H7 (cell line): ENCODE data around the gene SYT3. TPM values are rescaled to one million over a fixed set of nuclear protein-coding genes. Genes with fewer than 3 reads are reported as not detected.
A peak's percentile ranks its signal among the peaks of the same experiment; 100 is the strongest.

ENCODE experiments used
- DNase-seq: peaks from one replicate; pipeline ENCODE4 v3.0.0; 2012
- H3K27me3 ChIP-seq: 2 replicates; pipeline ENCODE4 v1.6.0; 2011; ENCODE audit warnings: mild to moderate bottlenecking, low read length; ENCODE audit not compliant: control insufficient read depth, insufficient read depth
- H3K36me3 ChIP-seq: replicated peaks from 2 replicates; pipeline ENCODE4 v1.5.1; 2011; ENCODE audit warnings: low read length; ENCODE audit not compliant: control insufficient read depth, insufficient read depth
- H3K4me3 ChIP-seq: 2 replicates; pipeline ENCODE4 v1.5.1; 2011; ENCODE audit warnings: low read depth, mild to moderate bottlenecking, control low read depth, low read length, moderate library complexity; ENCODE audit not compliant: insufficient read depth
- total RNA-seq: library from RNA; depleted of rRNA; stranded (reverse); fragments of >200 nt; shearing (Covaris generic); gene quantifications from 2 replicates; pipeline ENCODE4 v1.2.3, GENCODE V29; 2014

Gene SYT3
- total RNA-seq, 1 experiment from 2014 or later: 0.66 TPM

DNA sequence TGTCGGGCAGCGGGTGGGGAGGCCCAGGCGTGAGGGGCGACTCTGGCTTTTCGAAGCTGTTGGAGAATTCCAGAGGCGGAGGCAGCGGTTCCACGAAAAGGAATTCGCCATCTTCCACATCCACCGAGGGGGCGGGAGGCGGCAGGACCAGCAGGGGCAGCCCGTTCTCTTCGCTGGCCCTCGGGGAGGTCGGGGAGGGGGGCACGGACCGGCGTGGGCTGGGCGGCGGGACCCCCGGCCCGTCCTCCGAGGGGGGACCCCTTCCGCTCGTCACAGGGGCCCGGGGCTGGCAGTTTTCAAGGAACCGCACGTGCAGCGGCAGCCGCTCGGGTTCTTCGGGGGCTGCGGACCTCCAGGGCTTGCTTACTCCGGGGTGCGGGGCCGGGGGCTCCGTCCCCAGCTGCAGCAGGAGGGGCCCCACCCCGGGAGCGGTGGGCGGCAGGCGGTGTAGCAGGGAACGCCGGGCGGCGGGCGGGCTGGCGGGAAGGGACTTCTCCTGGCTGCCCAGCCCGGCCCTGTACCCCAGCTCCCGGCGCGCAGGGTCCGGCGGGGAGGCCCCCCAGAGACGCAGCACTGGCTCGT is 27.6 kb upstream of the SYT3 start:
- no peak overlapping the region for H3K4me3 ChIP-seq
- DNase-seq: no peak
- H3K27me3 ChIP-seq: peaks cover 24% of the 10 kb centered on the region; the same call in 1 of the 2 replicates
- H3K36me3 ChIP-seq: no peaks in the 10 kb centered on the region

DNA sequence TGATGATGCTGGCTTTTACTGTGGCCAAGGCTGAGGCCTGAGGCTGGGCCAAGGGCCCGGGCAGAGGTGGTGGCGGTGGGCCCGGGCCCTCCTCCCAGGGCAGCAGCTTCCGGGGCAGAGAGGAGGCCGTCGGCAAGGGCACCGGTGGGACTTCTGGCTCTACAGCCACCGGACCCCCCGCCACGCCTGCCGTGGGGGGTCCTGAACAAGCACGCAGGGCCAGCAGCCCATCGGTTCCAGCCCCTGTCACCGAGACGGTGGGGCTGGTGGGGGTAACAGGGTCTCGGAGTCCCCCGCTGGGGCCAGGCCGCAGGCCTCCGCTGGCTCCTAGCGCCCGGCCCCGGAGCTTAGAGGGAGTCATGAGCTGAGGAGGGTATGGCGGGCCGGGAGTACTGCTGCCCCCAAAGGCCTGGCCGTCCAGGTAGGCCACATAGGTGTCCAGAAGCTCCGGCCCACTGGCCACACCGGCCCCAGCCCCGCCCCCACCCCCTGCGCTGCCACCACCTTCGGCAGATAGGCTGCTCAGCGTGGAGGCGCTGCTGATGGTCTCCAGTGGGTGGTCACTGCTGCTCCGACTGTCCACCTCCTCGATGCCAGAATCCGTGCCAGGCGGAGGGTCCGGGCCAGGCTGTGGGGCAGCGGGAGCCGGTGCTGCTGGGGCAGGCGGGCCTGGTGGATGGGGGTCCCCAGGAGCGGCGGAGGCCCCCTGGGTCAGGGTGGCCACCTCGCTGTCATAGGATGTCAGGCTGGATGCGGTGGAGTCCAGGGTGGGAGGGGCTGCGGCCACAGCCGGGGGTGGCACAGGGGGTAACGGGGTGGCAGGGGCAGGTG is 26.9 kb upstream of the SYT3 start:
- Histone ChIP-seq H3K4me3 (no peak overlapping the region), H3K36me3 (no peaks in the 10 kb centered on the region), H3K27me3 (peaks cover 24% of the 10 kb centered on the region; the same call in 1 of the 2 replicates)
- DNase-seq: peak; percentile 77

- no peak overlapping the region for H3K4me3 ChIP-seq
- H3K36me3 ChIP-seq: no peaks in the 10 kb centered on the region
- H3K27me3 ChIP-seq: peaks cover 19% of the 10 kb centered on the region; the same call in 1 of the 2 replicates
- no peak for DNase-seq
Observed at GRCh38 chr19:50664204-50664603, 24.5 kb upstream of the SYT3 start.

DNA sequence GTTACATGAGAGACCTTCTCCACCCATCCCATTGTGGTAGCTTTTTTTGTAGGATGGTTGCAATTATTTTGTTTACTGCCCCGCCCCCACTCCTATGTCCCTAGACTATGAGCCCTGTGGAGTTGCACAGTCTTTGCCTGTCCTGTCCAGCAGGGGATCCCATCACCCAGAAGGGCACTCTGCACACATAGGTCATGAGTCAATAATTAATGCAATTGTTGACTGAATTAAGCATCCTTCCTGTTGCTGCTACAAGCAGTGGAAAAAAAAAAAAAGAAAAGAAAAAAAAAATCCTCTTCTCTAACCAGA is 23.8 kb upstream of the SYT3 start:
- peak; percentile 44 for DNase-seq
- Histone ChIP-seq H3K4me3 (no peak overlapping the region), H3K27me3 (peaks cover 15% of the 10 kb centered on the region; the same call in 1 of the 2 replicates), H3K36me3 (no peaks in the 10 kb centered on the region)

- H3K36me3 ChIP-seq: no peaks in the 10 kb centered on the region
- DNase-seq: no peak
- H3K27me3 ChIP-seq: peaks cover 10% of the 10 kb centered on the region; the same call in 1 of the 2 replicates
- no peak overlapping the region for H3K4me3 ChIP-seq
Observed at GRCh38 chr19:50662651-50663481, 23.2 kb upstream of the SYT3 start.

GRCh38 chr19:50661766-50662650 is 22.3 kb upstream of the SYT3 start:
- no peaks in the 10 kb centered on the region for H3K36me3 ChIP-seq
- H3K27me3 ChIP-seq: peaks cover 2% of the 10 kb centered on the region; the same call in 1 of the 2 replicates
- no peak overlapping the region for H3K4me3 ChIP-seq
- peak; percentile 45 for DNase-seq

DNA sequence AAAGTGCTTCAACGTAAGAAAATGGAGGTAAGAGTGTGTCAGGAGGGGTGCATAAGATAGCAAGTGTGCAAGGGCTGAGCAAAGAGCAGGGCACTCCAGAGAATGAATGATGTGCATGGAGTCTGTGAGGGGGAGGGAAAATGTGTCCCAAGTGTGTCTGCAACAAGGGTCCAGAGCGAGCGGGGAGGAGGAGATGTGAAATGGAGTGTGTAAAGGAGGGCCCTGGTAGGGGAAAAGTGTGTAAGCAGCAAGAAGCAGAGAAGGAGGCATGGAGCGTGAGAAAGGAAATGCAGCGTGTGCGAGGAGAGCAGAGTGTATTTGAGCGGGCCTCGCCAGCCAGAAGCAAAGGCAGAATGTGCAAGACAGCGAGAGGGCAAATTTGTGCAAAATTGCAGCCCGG is 21.3 kb upstream of the SYT3 start:
- no peaks in the 10 kb centered on the region for H3K27me3 ChIP-seq
- DNase-seq: no peak
- no peak overlapping the region for H3K4me3 ChIP-seq

DNA sequence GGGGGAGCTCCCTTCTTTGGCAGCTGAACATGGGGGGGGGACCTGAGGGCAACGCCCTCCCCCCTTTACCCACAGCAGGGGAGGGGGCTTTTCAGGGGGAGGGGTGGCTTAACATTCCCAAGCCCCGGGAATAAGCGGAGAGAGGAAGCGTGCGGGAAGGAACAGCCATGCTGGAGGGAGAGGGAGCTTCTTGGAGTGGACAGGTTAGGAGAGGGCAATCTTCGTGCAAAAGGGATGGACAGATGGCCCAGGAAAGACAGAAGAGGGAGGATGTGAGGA is 20.3 kb upstream of the SYT3 start:
- Histone ChIP-seq H3K27me3 (no peaks in the 10 kb centered on the region), H3K4me3 (peak overlapping the region; percentile 46; the same call in 1 of the 2 replicates), H3K36me3 (no peaks in the 10 kb centered on the region)
- no peak for DNase-seq

More for the DNA sequence above, 21.3 kb upstream of the SYT3 start:
- H3K36me3 ChIP-seq: no peaks in the 10 kb centered on the region

GRCh38 chr19:50659318-50660087 is 19.8 kb upstream of the SYT3 start:
- DNase-seq: peak; percentile 84
- Histone ChIP-seq H3K27me3 (no peaks in the 10 kb centered on the region), H3K4me3 (peak overlapping the region; percentile 46; the same call in 1 of the 2 replicates), H3K36me3 (no peaks in the 10 kb centered on the region)

GRCh38 chr19:50658441-50659317 is 19.0 kb upstream of the SYT3 start:
- peak overlapping the region; percentile 91 for H3K4me3 ChIP-seq
- peak; percentile 100 for DNase-seq
- H3K36me3 ChIP-seq: no peaks in the 10 kb centered on the region
- H3K27me3 ChIP-seq: no peaks in the 10 kb centered on the region

- no peaks in the 10 kb centered on the region for H3K27me3 ChIP-seq
- DNase-seq: peak; percentile 98
- peak overlapping the region; percentile 91 for H3K4me3 ChIP-seq
- no peaks in the 10 kb centered on the region for H3K36me3 ChIP-seq
Observed at GRCh38 chr19:50657712-50658440, 18.2 kb upstream of the SYT3 start.

- no peak overlapping the region for H3K4me3 ChIP-seq
- H3K27me3 ChIP-seq: no peaks in the 10 kb centered on the region
- no peak for DNase-seq
- no peaks in the 10 kb centered on the region for H3K36me3 ChIP-seq
Observed at GRCh38 chr19:50657222-50657669, 17.6 kb upstream of the SYT3 start.
